GM18519 (cell line): ENCODE data around the gene RAC3.

Source experiments
- ATAC-seq: cut with Tn5 transposase; IDR thresholded peaks from one replicate; pipeline ENCODE4 v1.9.1; 2021; ENCODE audit warnings: mild to moderate bottlenecking, moderate library complexity; ENCODE audit not compliant: unreplicated experiment, low FRiP score

Gene RAC3

GRCh38 chr17:82065193-82065637 lies 33.7 kb downstream of the RAC3 start:
- no peak for ATAC-seq

GRCh38 chr17:82065638-82066303 lies 34.3 kb downstream of the RAC3 start, which contains the start of gene DUS1L:
Gene DUS1L, minus strand, starts transcription at chr17:82065804. Its CDS starts 745 bp downstream, at chr17:82065059.
- ATAC-seq: no peak

- ATAC-seq: no peak
Observed at GRCh38 chr17:82070611-82071010, 39.1 kb downstream of the RAC3 start.

GRCh38 chr17:82072827-82073226 lies 41.3 kb downstream of the RAC3 start:
- ATAC-seq: no peak

GRCh38 chr17:82073446-82073845 lies 42.0 kb downstream of the RAC3 start:
- no peak for ATAC-seq

GRCh38 chr17:82076018-82076784 lies 44.7 kb downstream of the RAC3 start:
- no peak for ATAC-seq

GRCh38 chr17:82076785-82077591 lies 45.5 kb downstream of the RAC3 start:
- ATAC-seq: no peak

- ATAC-seq: no peak
Observed at GRCh38 chr17:82077617-82078358, 46.3 kb downstream of the RAC3 start.

GRCh38 chr17:82078433-82078832 lies 47.0 kb downstream of the RAC3 start:
- no peak for ATAC-seq

- ATAC-seq: no peak
Observed at GRCh38 chr17:82079001-82079677, 47.7 kb downstream of the RAC3 start.

GRCh38 chr17:82080048-82080788 lies 48.7 kb downstream of the RAC3 start:
- no peak for ATAC-seq

GRCh38 chr17:82080789-82081464 lies 49.4 kb downstream of the RAC3 start:
- no peak for ATAC-seq

- ATAC-seq: no peak
Observed at GRCh38 chr17:82081546-82081945, 50.1 kb downstream of the RAC3 start.

- ATAC-seq: no peak
Observed at GRCh38 chr17:82081966-82082365, 50.5 kb downstream of the RAC3 start.

- no peak for ATAC-seq
Observed at GRCh38 chr17:82082456-82082855, 51.0 kb downstream of the RAC3 start.

GRCh38 chr17:82083009-82083408 lies 51.5 kb downstream of the RAC3 start:
- ATAC-seq: no peak
